Neural crest cell (in vitro differentiated cells): ENCODE measurements around the gene PPM1M. TPM values are rescaled to one million over a fixed set of nuclear protein-coding genes. Genes with fewer than 3 reads are reported as not detected.
"Not testable (repeated sequence)": the region's sequence is repeated elsewhere in the genome, so short reads cannot be mapped to it uniquely, and the experiment has no call there.

Experiments
- DNase-seq: peaks from one replicate; pipeline ENCODE4 v3.0.0; 2021; ENCODE audit warnings: low read depth, mixed read lengths, low spot score
- H3K27ac Mint-ChIP-seq: one replicate; pipeline ENCODE4 v1.8.0; 2021; ENCODE audit warnings: mild to moderate bottlenecking, mixed read lengths; ENCODE audit not compliant: unreplicated experiment
- H3K27me3 Mint-ChIP-seq: 2 replicates; pipeline ENCODE4 v1.8.0; 2021; ENCODE audit warnings: low read depth, mild to moderate bottlenecking, mixed read lengths
- H3K36me3 Mint-ChIP-seq: 2 replicates; pipeline ENCODE4 v1.8.0; 2021; ENCODE audit warnings: low read depth, mild to moderate bottlenecking, mixed read lengths
- H3K4me1 Mint-ChIP-seq: 2 replicates; pipeline ENCODE4 v1.8.0; 2021; ENCODE audit warnings: mixed read lengths
- H3K4me3 Mint-ChIP-seq: one replicate; pipeline ENCODE4 v1.8.0; 2021; ENCODE audit warnings: mild to moderate bottlenecking, mixed read lengths
- H3K9me3 Mint-ChIP-seq: 2 replicates; pipeline ENCODE4 v1.8.0; 2021; ENCODE audit warnings: mixed read lengths
- CTCF ChIP-seq: fragments of 200-600 bp; sonication (generic); conservative IDR thresholded peaks from 2 replicates; pipeline ENCODE4 v1.5.0; 2021; ENCODE audit warnings: antibody characterized with exemption, mild to moderate bottlenecking
- total RNA-seq: library from RNA; stranded (reverse); gene quantifications from 2 replicates; pipeline ENCODE4 v1.2.1, GENCODE V29; 2021

The PPM1M gene
- total RNA-seq, 1 donor from 2014 or later: 4.4 TPM

- no peak for DNase-seq
- Mint-ChIP-seq H3K27ac (no peak overlapping the region), H3K4me1 (no peaks in the 10 kb centered on the region), H3K4me3 (no peak overlapping the region), H3K27me3 (no peaks in the 10 kb centered on the region), H3K9me3 (no peaks in the 10 kb centered on the region), H3K36me3 (peaks cover 38% of the 10 kb centered on the region)
- no peak for TF ChIP-seq CTCF
Measured at GRCh38 chr3:52262447-52262846, 16.9 kb downstream of the PPM1M start.

DNA sequence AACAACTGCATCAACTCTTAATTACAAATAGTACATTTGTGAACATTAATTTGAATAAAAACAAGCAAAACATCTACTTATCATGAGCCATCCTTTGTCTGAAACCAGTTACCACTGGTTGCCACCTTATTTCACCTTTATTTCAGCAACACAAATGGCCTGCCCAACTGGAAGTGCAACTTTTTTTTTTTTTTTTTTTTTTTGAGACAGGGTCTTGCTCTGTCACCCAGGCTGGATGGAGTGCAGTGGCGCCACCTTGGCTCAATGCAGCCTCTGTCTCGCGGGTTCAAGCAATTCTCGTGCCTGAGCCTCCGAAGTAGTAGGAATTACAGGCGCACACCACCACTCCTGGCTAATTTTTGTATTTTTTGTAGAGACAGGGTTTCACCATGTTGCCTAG lies 19.8 kb downstream of the PPM1M start:
- Mint-ChIP-seq H3K4me3 (no peak overlapping the region), H3K27ac (no peak overlapping the region), H3K27me3 (no peaks in the 10 kb centered on the region), H3K4me1 (no peaks in the 10 kb centered on the region), H3K9me3 (no peaks in the 10 kb centered on the region), H3K36me3 (peaks cover 29% of the 10 kb centered on the region)
- TF ChIP-seq CTCF: no peak
- DNase-seq: no peak

GRCh38 chr3:52268036-52268435 lies 22.5 kb downstream of the PPM1M start:
- H3K36me3 Mint-ChIP-seq: peaks cover 29% of the 10 kb centered on the region
- no peak for DNase-seq
- no peaks in the 10 kb centered on the region for H3K9me3 Mint-ChIP-seq
- no peak overlapping the region for H3K27ac Mint-ChIP-seq
- H3K27me3 Mint-ChIP-seq: no peaks in the 10 kb centered on the region
- peaks cover 12% of the 10 kb centered on the region for H3K4me1 Mint-ChIP-seq
- no peak overlapping the region for H3K4me3 Mint-ChIP-seq
- TF ChIP-seq CTCF: no peak

DNA sequence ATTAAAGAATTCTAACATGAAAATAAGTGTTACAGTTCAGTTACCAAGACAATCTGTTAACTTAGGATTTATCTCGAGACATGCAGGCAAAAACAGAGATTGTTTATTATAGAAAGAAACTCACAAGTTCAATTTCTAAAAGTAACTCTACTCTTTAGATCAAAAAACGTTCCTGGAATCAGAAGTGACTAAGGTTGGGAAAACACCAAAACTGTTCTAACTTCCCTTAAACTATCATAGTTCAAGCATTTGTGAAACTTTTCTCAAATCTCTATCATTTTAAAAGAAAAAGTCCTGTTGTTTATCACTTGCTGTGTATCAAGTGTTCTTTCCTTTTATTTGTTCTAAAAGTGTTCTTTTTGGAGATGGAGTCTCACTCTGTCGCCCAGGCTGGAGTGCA lies 24.2 kb downstream of the PPM1M start:
- H3K4me3 Mint-ChIP-seq: no peak overlapping the region
- no peaks in the 10 kb centered on the region for H3K9me3 Mint-ChIP-seq
- H3K4me1 Mint-ChIP-seq: peaks cover 21% of the 10 kb centered on the region
- H3K27me3 Mint-ChIP-seq: no peaks in the 10 kb centered on the region
- TF ChIP-seq CTCF: no peak
- H3K27ac Mint-ChIP-seq: no peak overlapping the region
- DNase-seq: no peak
- H3K36me3 Mint-ChIP-seq: peaks cover 25% of the 10 kb centered on the region

- Mint-ChIP-seq H3K9me3 (no peaks in the 10 kb centered on the region), H3K27ac (no peak overlapping the region), H3K27me3 (no peaks in the 10 kb centered on the region), H3K36me3 (peaks cover 28% of the 10 kb centered on the region), H3K4me3 (no peak overlapping the region), H3K4me1 (peaks cover 24% of the 10 kb centered on the region)
- TF ChIP-seq CTCF: no peak
- no peak for DNase-seq
Measured at GRCh38 chr3:52270252-52270754, 24.7 kb downstream of the PPM1M start.

GRCh38 chr3:52272172-52272571 lies 26.6 kb downstream of the PPM1M start:
- peaks cover 20% of the 10 kb centered on the region for H3K36me3 Mint-ChIP-seq
- DNase-seq, H3K27me3 Mint-ChIP-seq, H3K27ac Mint-ChIP-seq, H3K9me3 Mint-ChIP-seq, H3K4me3 Mint-ChIP-seq: not testable (repeated sequence)
- H3K4me1 Mint-ChIP-seq: peaks cover 41% of the 10 kb centered on the region
